Esophagus (tissue), 2 donors: ENCODE data around the gene RHOV. TPM values are rescaled to one million over a fixed set of nuclear protein-coding genes. Genes with fewer than 3 reads are reported as not detected.
A peak's percentile ranks its signal among the peaks of the same experiment; 100 is the strongest.

Experiments
- H3K27ac ChIP-seq, 2 donors: one replicate each; pipeline ENCODE4 v1.5.1; 2013; ENCODE audit warnings: low read depth in 2 of 2, mild to moderate bottlenecking in 2 of 2, inconsistent platforms in 1 of 2, low read length in 1 of 2, moderate library complexity in 1 of 2
- H3K27me3 ChIP-seq, 2 donors: one replicate each; pipeline ENCODE4 v1.6.1; 2013; ENCODE audit warnings: low read length in 2 of 2, control low read depth in 1 of 2, mild to moderate bottlenecking in 1 of 2; ENCODE audit not compliant: insufficient read depth in 2 of 2, control insufficient read depth in 1 of 2
- H3K36me3 ChIP-seq, 2 donors: one replicate each; pipeline ENCODE4 v1.6.1; 2013; ENCODE audit warnings: low read length in 1 of 2; ENCODE audit not compliant: control insufficient read depth in 2 of 2, insufficient read depth in 2 of 2
- H3K4me1 ChIP-seq, 2 donors: one replicate each; pipeline ENCODE4 v1.6.1; 2013; ENCODE audit warnings: low read length in 1 of 2; ENCODE audit not compliant: control insufficient read depth in 2 of 2, insufficient read depth in 2 of 2
- H3K4me3 ChIP-seq, 2 donors: one replicate each; pipeline ENCODE4 v1.5.1; 2013; ENCODE audit warnings: low read length in 2 of 2, mild to moderate bottlenecking in 2 of 2, low read depth in 1 of 2, moderate library complexity in 1 of 2
- H3K9me3 ChIP-seq, 2 donors: one replicate each; pipeline ENCODE4 v1.6.1; 2013; ENCODE audit warnings: mild to moderate bottlenecking in 2 of 2, low read depth in 1 of 2, low read length in 1 of 2, moderate library complexity in 1 of 2; ENCODE audit not compliant: control insufficient read depth in 2 of 2, insufficient read depth in 1 of 2
- WGBS, 2 donors: extraction: QIAGEN DNeasy Blood & Tissue Kit; methylation state at CpG; one replicate each; pipeline ENCODE4 v1.1.7; 2013; 5-methylcytosine and 5-hydroxymethylcytosine counted together
- polyA plus RNA-seq, 2 donors: library from polyadenylated mRNA; stranded (reverse); fragments of 200-250 nt; gene quantifications; one replicate each; pipeline ENCODE4 v1.2.3, GENCODE V29; 2013
- donor health status: healthy with polysubstance abuse.
- donor health status: Bipolar disorder and iron deficiency.

Gene RHOV
- polyA plus RNA-seq, 2 donors: 137 to 138 TPM

- H3K4me1 ChIP-seq: peaks cover 0 to 35% of the 10 kb centered on the region in 2 donors
- 3 to 4% methylated on average over 29 to 36 of the region's 36 CpGs for WGBS, 2 donors
- H3K36me3 ChIP-seq: peaks cover 4 to 21% of the 10 kb centered on the region in 2 donors
- H3K9me3 ChIP-seq: no peaks in the 10 kb centered on the region
- H3K4me3 ChIP-seq: peak overlapping the region; percentile 34 to 49
- no peaks in the 10 kb centered on the region for H3K27me3 ChIP-seq
- H3K27ac ChIP-seq: peak overlapping the region; percentile 86 to 88
These were observed 32.3 kb upstream of the RHOV start for GRCh38 chr15:40906091-40906990.

DNA sequence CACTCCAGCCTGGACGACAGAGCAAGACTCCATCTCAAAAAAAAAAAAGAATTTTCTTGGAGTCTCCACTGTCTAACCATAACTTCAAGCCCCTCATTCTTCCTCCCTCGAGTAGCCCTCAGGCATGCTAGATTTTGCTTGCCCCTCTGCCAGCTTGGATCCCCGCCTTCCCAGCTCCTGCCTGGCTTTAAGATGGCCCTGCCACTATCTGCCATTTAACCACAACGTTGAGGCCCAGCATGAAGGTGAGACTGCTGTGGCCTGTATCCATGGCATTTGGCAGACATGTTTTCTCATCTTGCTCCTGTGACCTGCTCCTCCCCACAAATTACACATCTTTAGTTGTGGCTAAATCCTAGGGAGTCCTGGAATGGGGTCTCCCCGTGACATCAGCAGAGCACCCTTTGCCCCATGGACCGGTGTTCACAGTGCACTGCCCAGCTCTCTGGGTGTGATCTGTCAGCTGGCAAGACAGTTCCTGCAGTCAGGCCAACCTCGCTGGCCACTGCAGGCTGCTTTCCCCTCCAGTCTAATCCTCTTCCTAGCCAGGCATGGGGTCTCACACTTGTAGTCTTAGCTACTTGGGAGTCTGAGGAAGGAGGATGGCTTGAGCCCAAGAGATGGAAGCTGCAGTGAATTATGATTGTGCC, 30.6 kb upstream of the RHOV start:
- no peaks in the 10 kb centered on the region for H3K9me3 ChIP-seq
- H3K4me3 ChIP-seq: no peak overlapping the region
- 63 to 67% methylated on average over 7 of the region's 7 CpGs for WGBS, 2 donors
- peaks cover 0 to 29% of the 10 kb centered on the region in 2 donors for H3K4me1 ChIP-seq
- H3K27ac ChIP-seq: peak overlapping the region in 1 of 2 donors; percentile 37
- H3K27me3 ChIP-seq: no peaks in the 10 kb centered on the region
- H3K36me3 ChIP-seq: peaks cover 4 to 34% of the 10 kb centered on the region in 2 donors

- H3K27ac ChIP-seq: no peak overlapping the region
- no peaks in the 10 kb centered on the region for H3K27me3 ChIP-seq
- WGBS, 2 donors: 75 to 78% methylated on average over 33 of the region's 33 CpGs
- no peak overlapping the region for H3K4me3 ChIP-seq
- peaks cover 14 to 45% of the 10 kb centered on the region in 2 donors for H3K36me3 ChIP-seq
- no peaks in the 10 kb centered on the region for H3K9me3 ChIP-seq
- H3K4me1 ChIP-seq: peaks cover 0 to 26% of the 10 kb centered on the region in 2 donors
These were observed 28.8 kb upstream of the RHOV start for GRCh38 chr15:40902605-40903561.

- H3K27me3 ChIP-seq: no peaks in the 10 kb centered on the region
- H3K27ac ChIP-seq: no peak overlapping the region
- H3K4me1 ChIP-seq: peaks cover 0 to 13% of the 10 kb centered on the region in 2 donors
- H3K36me3 ChIP-seq: peaks cover 14 to 45% of the 10 kb centered on the region in 2 donors
- no peaks in the 10 kb centered on the region for H3K9me3 ChIP-seq
- 75 to 76% methylated on average over 5 of the region's 5 CpGs for WGBS, 2 donors
- H3K4me3 ChIP-seq: no peak overlapping the region
These were observed 27.0 kb upstream of the RHOV start for GRCh38 chr15:40901053-40901443.

GRCh38 chr15:40900256-40901052, 26.4 kb upstream of the RHOV start:
- no peak overlapping the region for H3K4me3 ChIP-seq
- peaks cover 14 to 45% of the 10 kb centered on the region in 2 donors for H3K36me3 ChIP-seq
- H3K27ac ChIP-seq: no peak overlapping the region
- H3K9me3 ChIP-seq: no peaks in the 10 kb centered on the region
- WGBS, 2 donors: 91% methylated on average over 36 of the region's 36 CpGs
- no peaks in the 10 kb centered on the region for H3K27me3 ChIP-seq
- H3K4me1 ChIP-seq: peaks cover 0 to 16% of the 10 kb centered on the region in 2 donors

GRCh38 chr15:40899536-40900207, 25.6 kb upstream of the RHOV start:
- H3K4me3 ChIP-seq: no peak overlapping the region
- H3K4me1 ChIP-seq: peaks cover 0 to 18% of the 10 kb centered on the region in 2 donors
- no peaks in the 10 kb centered on the region for H3K9me3 ChIP-seq
- 90% methylated on average over 33 of the region's 33 CpGs for WGBS, 2 donors
- no peaks in the 10 kb centered on the region for H3K27me3 ChIP-seq
- H3K36me3 ChIP-seq: peaks cover 14 to 42% of the 10 kb centered on the region in 2 donors
- H3K27ac ChIP-seq: no peak overlapping the region

DNA sequence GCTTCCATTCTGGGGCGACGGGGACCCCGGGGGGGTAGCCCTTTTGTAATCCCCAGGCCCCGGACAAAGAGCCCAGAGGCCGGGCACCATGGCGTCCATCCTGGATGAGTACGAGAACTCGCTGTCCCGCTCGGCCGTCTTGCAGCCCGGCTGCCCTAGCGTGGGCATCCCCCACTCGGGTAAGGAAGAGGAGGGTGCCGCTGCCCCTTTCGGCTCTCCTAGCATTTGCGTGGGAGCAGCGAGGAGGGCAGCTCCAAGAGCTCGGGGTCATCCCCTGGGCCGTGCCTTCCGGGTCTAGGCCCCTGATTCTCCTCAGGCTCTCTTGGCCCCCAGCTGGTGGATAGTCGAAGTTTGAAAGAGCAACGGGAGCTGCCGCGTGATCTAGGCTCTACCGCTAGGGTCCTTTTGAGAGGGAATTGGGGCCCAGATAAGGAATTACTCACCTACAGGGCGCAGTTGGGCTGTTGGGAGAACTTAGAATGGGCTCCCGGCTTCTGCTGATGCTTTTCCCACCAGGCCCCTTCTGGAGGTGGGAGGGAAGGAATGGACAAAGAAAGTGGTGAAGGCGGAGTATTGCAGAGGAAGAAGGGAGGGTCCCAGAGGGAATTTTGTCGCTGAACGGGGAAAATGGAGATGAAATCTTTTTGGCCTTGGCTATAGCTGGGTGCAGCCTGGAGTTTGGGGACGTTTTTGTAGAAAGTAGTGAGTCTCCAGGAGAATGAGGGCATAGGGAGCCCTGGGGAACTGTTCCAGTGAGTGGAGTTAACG, 20.8 kb upstream of the RHOV start:
- H3K27ac ChIP-seq: peak overlapping the region; percentile 91 to 95
- H3K36me3 ChIP-seq: peaks cover 10 to 13% of the 10 kb centered on the region in 2 donors
- WGBS, 2 donors: 1 to 3% methylated on average over 33 of the region's 33 CpGs
- H3K4me3 ChIP-seq: peak overlapping the region; percentile 84 to 86
- peaks cover 0 to 19% of the 10 kb centered on the region in 2 donors for H3K4me1 ChIP-seq
- no peaks in the 10 kb centered on the region for H3K9me3 ChIP-seq
- H3K27me3 ChIP-seq: no peaks in the 10 kb centered on the region
